ENCODE data around the gene HAO2.
"Not testable (repeated sequence)": the region's sequence is repeated elsewhere in the genome, so short reads cannot be mapped to it uniquely, and the experiment has no call there.

The HAO2 gene

DNA sequence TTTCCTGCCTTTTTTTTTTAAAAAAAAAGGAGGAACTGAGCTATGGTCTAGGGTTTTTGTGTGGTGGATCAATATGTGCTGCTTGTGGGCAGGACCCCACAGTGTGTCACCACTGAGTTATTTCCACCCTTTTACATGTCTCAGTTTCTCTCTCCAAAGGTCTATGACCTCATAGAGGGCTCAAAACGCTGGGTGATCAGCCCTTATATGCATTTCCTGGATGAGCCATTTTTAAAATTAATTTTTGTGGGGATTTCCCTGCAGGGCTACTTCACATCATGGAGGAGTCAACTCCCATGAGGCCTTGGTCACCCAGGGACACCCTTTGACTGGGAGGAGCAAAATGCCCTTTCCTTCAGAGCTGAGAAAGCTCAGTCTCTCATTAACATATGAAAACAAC lies 20.7 kb upstream of the HAO2 start:
- no peak for DNase-seq

DNA sequence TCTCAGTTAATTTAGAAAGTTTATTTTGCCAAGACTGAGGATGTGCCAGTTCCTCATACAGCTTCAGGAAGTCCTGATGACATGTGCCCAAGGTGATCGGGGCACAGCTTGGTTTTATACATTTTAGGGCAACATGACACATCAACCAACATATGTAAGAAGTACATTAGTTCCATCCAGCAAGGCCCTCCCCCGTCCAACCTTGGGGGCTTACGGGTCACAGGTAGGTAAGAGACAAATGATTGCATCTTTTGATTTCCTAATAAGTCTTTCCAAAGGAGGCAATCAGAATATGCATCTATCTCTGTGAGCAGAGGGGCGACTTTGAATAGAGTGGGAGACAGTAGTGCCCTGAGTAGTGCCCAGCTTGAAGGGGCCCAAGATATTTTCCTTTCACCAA lies 19.6 kb upstream of the HAO2 start:
- DNase-seq = no peak

GRCh38 chr1:119350866-119351265 lies 17.7 kb upstream of the HAO2 start:
- not testable (repeated sequence) for DNase-seq

GRCh38 chr1:119351997-119352396 lies 16.6 kb upstream of the HAO2 start:
- no peak for DNase-seq

DNA sequence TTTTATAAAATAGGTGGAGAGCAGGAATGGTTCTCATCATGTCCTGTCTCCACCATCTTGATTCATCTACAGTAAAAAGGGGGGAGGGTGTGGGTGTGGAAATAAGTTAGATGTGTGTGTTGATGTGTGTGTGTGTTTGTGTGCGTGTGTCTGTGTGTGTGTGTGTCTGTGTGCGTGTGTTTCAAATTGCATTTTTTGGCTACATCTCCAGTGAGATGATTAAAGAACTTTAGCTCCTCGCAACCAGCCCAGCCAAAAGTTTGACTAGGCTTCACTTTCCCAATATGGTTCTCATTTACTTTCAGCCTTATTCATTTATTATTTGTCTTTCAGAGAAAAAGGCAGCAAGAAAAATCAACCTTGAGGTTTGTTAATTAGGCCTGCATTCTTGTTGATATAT lies 14.7 kb upstream of the HAO2 start:
- no peak for DNase-seq

- DNase-seq = no peak
These were observed 9.9 kb upstream of the HAO2 start for GRCh38 chr1:119358636-119359035.

DNA sequence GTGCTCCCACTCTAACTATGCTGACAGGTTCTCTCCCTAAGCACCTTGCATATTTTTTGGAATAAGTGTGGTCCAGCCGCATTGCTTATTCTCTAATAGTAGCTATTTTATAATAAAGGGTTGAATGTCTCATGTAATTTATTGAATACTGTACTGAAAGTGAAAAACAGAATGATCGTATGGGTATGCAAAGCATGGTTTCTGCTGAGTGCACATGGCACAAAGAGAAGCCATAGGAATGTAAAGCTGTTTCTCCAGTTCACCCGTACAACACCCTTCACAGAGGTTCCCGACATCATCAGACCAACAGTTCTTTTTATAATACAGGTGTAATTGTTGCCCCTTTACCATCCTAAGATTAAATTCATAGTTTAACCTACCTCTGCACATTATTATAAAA lies 8.9 kb upstream of the HAO2 start:
- DNase-seq = no peak

DNA sequence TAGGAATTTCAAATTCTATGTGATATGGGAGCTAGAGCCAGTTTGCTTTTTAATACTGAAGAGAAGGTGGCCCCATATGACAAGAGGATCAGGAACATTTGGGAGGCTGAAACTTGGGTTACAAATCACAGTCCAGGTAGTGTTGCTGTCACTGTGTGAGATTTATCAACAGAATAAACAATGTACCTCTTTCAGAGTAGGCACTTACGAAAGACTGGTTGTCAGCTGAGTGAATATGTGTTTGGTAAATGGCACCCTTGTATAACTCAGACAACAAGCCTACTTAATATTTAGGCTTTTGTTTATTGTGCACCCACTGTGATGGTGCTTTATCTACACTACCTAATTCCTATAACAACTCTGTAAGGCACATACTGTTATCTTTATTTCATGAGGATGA lies 7.4 kb upstream of the HAO2 start:
- no peak for DNase-seq

DNA sequence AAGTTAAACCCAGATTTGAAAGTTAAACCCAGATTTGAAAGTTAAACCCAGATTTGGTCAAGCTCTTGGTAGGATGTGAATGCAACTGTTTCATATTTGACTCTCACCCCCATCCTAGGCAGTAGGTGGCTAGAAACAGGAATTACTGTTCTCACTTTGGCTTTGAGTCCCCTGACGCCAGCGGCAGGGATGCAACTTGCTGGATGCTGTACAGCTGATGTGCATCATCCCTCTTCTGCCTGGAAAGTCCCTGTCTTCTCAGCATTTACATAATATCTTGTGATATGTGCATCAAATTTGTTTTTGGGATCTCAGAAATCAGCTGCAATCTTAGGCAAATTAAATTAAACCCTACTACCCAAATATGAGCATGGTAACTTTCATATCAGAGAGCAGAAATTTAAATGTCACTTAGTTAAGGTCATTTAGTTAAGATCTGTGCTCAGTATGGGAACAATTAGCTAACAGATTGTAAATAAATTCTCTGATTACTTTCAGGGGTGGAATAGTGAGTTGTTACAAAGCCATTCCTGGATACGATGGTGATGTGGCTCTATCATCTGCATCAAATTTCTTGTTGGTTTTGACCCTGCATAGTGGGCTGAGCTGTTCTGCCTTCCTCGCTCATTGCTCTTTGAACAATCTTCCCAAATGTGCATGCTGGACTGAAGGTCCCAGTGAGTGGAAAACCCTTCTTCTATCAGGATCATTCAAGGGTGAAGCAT lies 6.8 kb upstream of the HAO2 start:
- DNase-seq = no peak

DNA sequence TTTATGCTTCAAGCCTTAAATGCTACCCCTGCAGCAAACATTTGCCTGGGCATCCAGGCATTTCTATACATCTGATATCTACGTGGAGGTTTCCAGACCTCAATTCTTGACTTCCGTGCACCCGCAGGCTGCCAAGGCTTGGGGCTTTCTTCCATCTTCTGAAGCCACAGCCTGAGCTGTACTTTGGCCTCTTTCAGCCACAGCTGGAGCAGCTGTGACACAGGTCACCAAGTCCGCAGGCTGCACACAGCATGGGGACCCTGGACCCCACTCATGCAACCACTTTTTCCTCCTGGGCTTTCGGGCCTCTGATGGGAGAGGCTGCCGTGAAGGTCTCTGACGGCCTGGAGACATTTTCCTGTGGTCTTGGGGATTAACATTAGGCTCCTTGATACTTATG lies 5.4 kb upstream of the HAO2 start:
- DNase-seq = no peak

DNA sequence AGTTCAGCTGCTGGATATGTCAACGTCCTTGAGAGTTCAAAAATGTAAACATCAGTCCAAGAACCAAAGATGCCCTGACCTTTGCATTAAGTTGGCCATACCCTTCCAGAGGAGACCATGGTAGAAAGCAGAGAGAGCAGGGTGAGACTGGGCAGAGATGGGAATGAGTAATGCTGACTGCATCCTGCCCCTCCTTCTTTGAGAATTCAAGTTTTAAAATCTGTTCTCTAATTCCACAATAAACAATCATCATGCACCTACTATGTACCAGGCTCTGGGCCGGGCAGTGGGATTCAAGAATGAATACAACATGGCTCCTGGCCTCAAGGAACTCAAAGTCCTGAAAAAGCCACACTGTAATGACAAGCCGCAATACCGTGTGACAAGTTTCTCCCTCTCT lies 3.9 kb upstream of the HAO2 start:
- DNase-seq = no peak

DNA sequence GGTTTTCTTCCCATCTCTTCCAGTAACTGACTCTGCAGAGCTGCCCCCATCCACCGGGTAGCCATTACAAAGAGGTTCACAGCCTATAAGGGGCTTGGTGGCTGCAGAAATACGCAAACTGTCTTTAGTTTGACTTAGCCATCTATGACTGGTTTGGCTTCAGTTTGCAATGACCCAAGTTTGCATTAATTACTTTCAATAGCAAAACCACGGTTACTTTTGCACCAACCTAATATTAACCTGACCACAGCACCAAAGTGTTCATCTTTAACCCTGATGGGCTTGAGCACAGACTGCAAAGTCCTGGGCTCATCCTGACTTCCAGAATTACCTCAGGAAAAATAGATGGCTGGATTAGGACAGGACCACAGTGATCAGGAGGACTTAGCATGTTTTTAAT lies 2.2 kb upstream of the HAO2 start:
- DNase-seq = no peak

GRCh38 chr1:119367432-119368124 lies 1.0 kb upstream of the HAO2 start:
- no peak for DNase-seq

DNA sequence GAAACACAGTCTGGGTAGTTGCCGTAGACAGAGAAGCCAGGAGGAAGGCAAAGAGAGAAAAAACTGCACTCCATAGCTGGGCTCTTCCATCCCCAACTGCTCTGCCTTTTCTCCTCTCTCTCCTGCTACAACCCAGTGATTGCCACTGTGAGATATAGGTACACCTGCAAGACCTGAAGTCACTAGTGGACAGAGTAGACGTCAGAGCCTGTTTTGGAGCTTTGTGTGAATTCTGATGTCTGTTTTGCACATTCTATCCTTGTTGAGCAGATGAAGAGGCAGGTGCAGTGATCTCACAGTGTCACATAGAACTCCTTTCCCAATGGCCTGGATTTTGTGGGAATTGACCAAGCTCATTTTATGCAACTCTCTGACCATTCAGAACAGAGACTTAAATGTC lies 2.2 kb downstream of the HAO2 start:
- DNase-seq = no peak

DNA sequence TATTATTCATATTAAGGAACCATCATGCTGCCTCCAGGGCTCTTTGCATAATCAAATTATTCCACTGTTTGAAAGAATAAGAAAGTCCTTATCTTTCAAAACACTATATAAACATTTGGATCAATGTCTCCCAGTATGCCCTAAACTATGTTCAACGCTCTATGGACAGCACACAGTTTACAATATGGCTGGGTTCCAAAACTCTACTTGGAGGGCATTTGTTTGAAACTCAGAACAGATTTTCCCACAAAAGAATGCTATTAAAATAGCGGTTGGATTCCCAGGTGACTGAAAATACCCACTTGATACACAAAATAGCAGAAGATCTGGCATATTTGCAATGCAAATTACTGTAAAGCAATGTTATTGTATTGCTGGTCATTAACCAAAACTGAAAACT lies 3.2 kb downstream of the HAO2 start:
- DNase-seq = no peak

DNA sequence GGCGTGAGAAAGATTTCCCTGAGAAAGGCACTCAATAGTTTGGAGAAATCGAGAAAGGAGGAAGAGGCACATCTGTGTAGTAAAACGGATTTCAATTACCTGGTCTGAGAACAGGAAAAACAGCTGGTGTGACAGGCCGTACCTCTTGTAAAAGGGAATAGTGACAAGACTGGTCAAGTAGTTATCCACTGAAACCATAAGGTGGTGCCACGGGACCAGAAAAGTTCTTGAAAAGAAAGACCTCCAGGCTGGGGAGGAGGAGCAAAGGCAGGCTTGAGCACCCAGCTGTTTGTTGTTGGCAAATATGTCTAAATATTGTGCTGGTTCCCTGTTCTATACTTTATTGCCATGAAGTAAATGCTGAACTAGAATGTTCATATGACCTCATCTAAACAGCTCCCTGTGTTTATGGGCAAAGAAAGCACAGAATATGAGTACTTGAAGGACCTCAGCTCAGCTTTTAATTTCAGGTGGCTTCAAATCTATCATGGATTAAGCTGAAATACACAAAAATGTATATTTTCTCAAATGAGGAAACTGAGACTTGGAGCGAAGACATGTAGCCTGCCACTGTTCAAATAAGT lies 4.0 kb downstream of the HAO2 start:
- no peak for DNase-seq

DNA sequence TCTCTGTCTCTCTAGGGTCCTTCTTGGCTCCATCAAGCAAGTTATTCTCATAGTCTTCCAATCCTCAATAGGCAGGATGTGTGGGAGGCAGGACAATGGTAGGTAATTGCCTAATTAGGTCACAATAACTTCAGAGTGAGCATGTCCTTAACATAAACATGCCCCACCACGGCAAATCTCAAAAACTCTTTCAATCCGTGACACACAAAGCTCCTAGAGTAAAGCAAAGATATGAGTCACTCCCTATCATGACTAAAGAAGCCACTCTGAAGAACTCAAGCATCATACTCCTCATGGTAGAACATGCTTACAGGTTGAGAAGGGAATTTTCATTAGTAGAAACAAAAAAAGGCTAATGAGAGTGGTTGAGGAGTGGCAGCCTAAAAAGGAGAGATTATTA lies 4.9 kb downstream of the HAO2 start:
- no peak for DNase-seq

GRCh38 chr1:119374208-119374874 lies 5.8 kb downstream of the HAO2 start:
- no peak for DNase-seq

- no peak for DNase-seq
These were observed 6.8 kb downstream of the HAO2 start for GRCh38 chr1:119375366-119375765.

DNA sequence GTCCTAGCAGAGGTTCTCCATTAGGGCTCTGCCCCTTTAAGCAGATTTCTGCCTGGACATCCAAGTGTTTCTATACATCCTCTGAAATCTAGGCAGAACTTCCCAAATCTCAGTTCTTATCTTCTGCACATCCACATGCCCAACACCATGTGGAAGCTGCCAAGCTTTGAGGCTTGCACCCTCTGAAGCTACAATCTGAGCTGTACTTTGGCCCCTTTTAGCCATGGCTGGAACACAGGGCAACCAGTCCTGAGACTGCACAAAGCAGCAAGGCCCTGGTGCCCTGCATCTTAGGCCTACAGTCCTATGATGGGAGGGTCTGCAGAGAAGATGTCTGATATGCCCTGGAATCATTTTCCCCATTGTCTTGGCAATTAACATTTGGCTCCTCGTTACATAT lies 8.0 kb downstream of the HAO2 start:
- DNase-seq = no peak

DNA sequence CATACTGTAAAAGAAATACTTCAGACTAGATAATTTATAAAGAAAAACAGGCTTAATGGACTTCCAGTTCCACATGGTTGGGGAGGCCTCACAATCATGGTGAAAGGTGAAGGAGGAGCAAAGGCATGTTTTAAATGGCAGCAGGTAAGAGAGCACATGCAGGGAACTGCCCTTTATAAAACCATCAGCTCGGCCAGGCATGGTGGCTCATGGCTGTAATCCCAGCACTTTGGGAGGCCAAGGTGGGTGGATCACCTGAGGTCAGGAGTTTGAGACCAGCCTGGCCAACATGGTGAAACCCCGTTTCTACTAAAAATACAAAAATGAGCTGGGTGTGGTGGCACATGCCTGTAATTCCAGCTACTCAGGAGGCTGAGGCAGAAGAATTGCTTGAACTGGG lies 9.0 kb downstream of the HAO2 start:
- not testable (repeated sequence) for DNase-seq

DNA sequence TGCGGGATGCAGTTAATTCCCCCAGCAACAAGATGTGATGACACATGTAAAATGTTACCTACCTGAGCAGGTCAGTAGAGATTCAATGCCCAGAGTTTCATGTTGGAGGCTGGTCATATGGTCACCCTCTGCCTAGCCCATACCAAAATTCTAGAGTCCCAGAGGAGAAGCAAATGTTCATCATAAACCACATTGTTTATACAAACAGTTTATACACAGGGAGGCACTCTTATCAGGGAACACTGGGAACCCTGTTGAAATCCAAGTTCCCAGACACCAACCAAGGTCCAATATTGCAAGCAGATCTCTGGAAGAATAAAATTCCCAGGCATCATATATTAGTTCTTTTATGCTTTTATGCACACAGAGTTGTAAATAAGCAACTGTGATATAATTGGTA lies 10.5 kb downstream of the HAO2 start:
- no peak for DNase-seq

DNA sequence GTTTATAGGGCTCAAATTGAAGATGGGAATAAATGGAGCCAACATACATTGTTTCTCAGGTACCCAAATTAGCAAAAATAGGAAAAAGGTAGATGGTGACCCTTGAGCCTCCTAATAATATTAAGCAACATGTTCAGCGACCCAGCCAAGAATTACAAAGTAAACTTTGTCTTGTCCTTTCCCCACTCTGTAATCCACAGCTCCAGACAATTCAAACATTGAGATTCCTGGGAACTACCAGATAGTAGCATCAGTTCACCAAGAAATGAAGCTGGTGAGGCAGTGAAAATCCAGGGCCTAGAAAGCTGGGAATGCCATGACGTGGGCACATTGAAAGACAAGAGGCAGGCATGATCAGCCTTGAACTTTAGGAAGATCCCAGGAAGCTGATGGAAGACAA lies 11.7 kb downstream of the HAO2 start:
- no peak for DNase-seq

Measured in stimulated activated CD4-positive, alpha-beta T cell treated with anti-CD3 and anti-CD28 coated beads, Interleukin-4, amount 100 ng/mL, for 1 hour (primary cell).